HEK293 (cell line): Measurements from ENCODE around the gene PKNOX1.

Source experiments
- CTCF ChIP-seq: fragments of 450-650 bp; formaldehyde crosslinking; IDR thresholded peaks from 2 replicates; pipeline ENCODE4 v1.5.1; 2016; ENCODE audit warnings: missing biosample characterization, missing genetic modification characterization
- HOXD13 ChIP-seq: sonication (generic); formaldehyde crosslinking; IDR thresholded peaks from 2 replicates; pipeline ENCODE4 v1.8.0; 2022; ENCODE audit warnings: missing genetic modification reagents, borderline replicate concordance
- KLF8 ChIP-seq: fragments of 450-650 bp; formaldehyde crosslinking; IDR thresholded peaks from 2 replicates; pipeline ENCODE4 v1.5.1; 2016; ENCODE audit warnings: missing biosample characterization, missing genetic modification characterization
- MZF1 ChIP-seq: fragments of 450-650 bp; formaldehyde crosslinking; IDR thresholded peaks from 2 replicates; pipeline ENCODE4 v1.5.1; 2017; ENCODE audit warnings: missing biosample characterization, missing genetic modification characterization, borderline replicate concordance
- PRDM10 ChIP-seq: fragments of 450-650 bp; formaldehyde crosslinking; IDR thresholded peaks from 2 replicates; pipeline ENCODE4 v1.5.1; 2016; ENCODE audit warnings: missing biosample characterization, missing genetic modification characterization
- RBAK ChIP-seq: fragments of 450-650 bp; formaldehyde crosslinking; IDR thresholded peaks from 2 replicates; pipeline ENCODE4 v1.5.1; 2016; ENCODE audit warnings: missing biosample characterization, missing genetic modification characterization
- YY1 ChIP-seq: fragments of 450-650 bp; formaldehyde crosslinking; IDR thresholded peaks from 2 replicates; pipeline ENCODE4 v1.5.1; 2018; ENCODE audit warnings: missing biosample characterization, missing genetic modification characterization
- YY2 ChIP-seq: fragments of 450-650 bp; formaldehyde crosslinking; IDR thresholded peaks from 2 replicates; pipeline ENCODE4 v1.5.1; 2016; ENCODE audit warnings: missing biosample characterization, missing genetic modification characterization
- ZBTB8A ChIP-seq: fragments of 450-650 bp; formaldehyde crosslinking; IDR thresholded peaks from 2 replicates; pipeline ENCODE4 v1.5.1; 2016; ENCODE audit warnings: missing biosample characterization, missing genetic modification characterization
- ZNF707 ChIP-seq: fragments of 450-650 bp; formaldehyde crosslinking; IDR thresholded peaks from 2 replicates; pipeline ENCODE4 v1.5.1; 2016; ENCODE audit warnings: missing biosample characterization, missing genetic modification characterization
- TF ChIP-seq, protein P1 (sequence below): fragments of 450-650 bp; formaldehyde crosslinking; IDR thresholded peaks from 2 replicates; pipeline ENCODE4 v1.5.1; 2016; ENCODE audit warnings: missing biosample characterization, missing genetic modification characterization

DNA sequence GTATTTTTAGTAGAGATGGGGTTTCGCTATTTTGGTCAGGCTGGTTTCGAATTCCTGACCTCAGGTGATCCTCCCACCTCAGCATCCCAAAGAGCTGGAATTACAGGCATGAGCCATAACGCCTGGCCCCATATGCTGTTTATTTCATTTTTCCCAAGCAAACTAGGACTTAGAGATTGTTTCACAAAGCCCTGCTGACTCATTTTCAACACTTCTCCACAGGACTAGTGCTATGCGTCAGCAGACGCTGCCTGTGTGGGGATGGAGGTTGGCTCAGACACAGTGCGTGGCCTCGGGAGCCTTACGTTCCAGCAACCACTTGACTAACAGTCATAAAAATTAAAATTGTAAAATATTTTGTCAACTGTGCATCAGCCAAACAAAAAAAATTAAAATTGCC, 22.7 kb downstream of the PKNOX1 start:
- TF ChIP-seq CTCF (tag by site-specific recombination) (no peak), HOXD13 (no peak), YY1 (no peak), KLF8 (tag by site-specific recombination) (no peak), RBAK (no peak), MZF1 (tag by site-specific recombination) (no peak), YY2 (no peak), ZNF707 (tag by site-specific recombination) (no peak), ZBTB8A (tag by site-specific recombination) (no peak), PRDM10 (tag by site-specific recombination) (no peak)
- TF ChIP-seq, protein P1, sequence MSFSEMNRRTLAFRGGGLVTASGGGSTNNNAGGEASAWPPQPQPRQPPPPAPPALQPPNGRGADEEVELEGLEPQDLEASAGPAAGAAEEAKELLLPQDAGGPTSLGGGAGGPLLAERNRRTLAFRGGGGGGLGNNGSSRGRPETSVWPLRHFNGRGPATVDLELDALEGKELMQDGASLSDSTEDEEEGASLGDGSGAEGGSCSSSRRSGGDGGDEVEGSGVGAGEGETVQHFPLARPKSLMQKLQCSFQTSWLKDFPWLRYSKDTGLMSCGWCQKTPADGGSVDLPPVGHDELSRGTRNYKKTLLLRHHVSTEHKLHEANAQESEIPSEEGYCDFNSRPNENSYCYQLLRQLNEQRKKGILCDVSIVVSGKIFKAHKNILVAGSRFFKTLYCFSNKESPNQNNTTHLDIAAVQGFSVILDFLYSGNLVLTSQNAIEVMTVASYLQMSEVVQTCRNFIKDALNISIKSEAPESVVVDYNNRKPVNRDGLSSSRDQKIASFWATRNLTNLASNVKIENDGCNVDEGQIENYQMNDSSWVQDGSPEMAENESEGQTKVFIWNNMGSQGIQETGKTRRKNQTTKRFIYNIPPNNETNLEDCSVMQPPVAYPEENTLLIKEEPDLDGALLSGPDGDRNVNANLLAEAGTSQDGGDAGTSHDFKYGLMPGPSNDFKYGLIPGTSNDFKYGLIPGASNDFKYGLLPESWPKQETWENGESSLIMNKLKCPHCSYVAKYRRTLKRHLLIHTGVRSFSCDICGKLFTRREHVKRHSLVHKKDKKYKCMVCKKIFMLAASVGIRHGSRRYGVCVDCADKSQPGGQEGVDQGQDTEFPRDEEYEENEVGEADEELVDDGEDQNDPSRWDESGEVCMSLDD = no peak
